IPS DF 6.9 (cell line): ENCODE data around the gene MACROD2.
"Not testable (repeated sequence)": the region's sequence is repeated elsewhere in the genome, so short reads cannot be mapped to it uniquely, and the experiment has no call there.

Experiments used
- DNase-seq: peaks from one replicate; pipeline ENCODE4 v3.0.0-alpha.2; 2013; ENCODE audit warnings: low read depth, low spot score
- H3K27ac ChIP-seq: one replicate; pipeline ENCODE4 v1.5.1; 2013; ENCODE audit warnings: low read length, control low read depth
- H3K27me3 ChIP-seq: 2 replicates; pipeline ENCODE4 v1.6.1; 2013; ENCODE audit warnings: mild to moderate bottlenecking, low read length; ENCODE audit not compliant: control insufficient read depth, insufficient read depth
- H3K36me3 ChIP-seq: 2 replicates; pipeline ENCODE4 v1.6.1; 2013; ENCODE audit warnings: low read length; ENCODE audit not compliant: control insufficient read depth, insufficient read depth
- H3K4me1 ChIP-seq: 2 replicates; pipeline ENCODE4 v1.6.1; 2013; ENCODE audit warnings: low read length; ENCODE audit not compliant: control insufficient read depth, insufficient read depth
- H3K4me3 ChIP-seq: 2 replicates; pipeline ENCODE4 v1.5.1; 2013; ENCODE audit warnings: mild to moderate bottlenecking, low read length
- H3K9me3 ChIP-seq: 2 replicates; pipeline ENCODE4 v1.6.1; 2013; ENCODE audit warnings: low read length, inconsistent platforms; ENCODE audit not compliant: control insufficient read depth, insufficient read depth
- WGBS: extraction: QIAGEN DNeasy Blood & Tissue Kit; methylation state at CpG from one replicate; pipeline ENCODE4 v1.1.7; 2013; ENCODE audit warnings: mixed read lengths, missing lambda C conversion rate; ENCODE audit not compliant: insufficient read length, insufficient coverage; 5-methylcytosine and 5-hydroxymethylcytosine counted together

MACROD2 gene

DNA sequence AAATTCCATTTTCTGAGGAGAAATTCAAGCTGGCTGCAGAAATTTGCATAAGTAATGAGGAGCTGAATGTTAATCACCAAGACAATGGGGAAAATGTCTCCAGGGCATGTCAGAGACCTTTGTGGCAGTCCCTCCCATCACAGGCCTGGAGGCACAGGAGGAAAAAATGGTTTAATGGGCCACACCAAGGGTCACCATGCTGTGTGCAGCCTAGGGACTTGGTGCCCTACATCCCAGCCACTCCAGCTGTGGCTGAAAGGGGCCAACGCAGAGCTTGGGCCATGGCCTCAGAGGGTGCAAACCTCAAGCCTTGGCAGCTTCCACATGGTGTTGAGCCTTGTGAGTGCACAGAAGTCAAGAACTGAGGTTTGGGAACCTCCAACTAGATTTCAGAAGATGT is 987.0 kb downstream of the MACROD2 start:
- H3K4me3 ChIP-seq, H3K9me3 ChIP-seq, H3K27ac ChIP-seq, DNase-seq, H3K36me3 ChIP-seq, H3K4me1 ChIP-seq, H3K27me3 ChIP-seq: not testable (repeated sequence)
- WGBS = no CpG with 5 or more reads among the region's 1 CpG

GRCh38 chr20:14984305-14984704 is 989.0 kb downstream of the MACROD2 start:
- Histone ChIP-seq H3K4me1 (no peaks in the 10 kb centered on the region), H3K4me3 (no peak overlapping the region), H3K9me3 (peaks cover 3% of the 10 kb centered on the region; the same call in 1 of the 2 replicates), H3K27me3 (no peaks in the 10 kb centered on the region), H3K36me3 (no peaks in the 10 kb centered on the region), H3K27ac (no peak overlapping the region)
- no CpG with 5 or more reads among the region's 3 CpGs for WGBS
- no peak for DNase-seq

- WGBS = no CpG with 5 or more reads among the region's 4 CpGs
- Histone ChIP-seq H3K9me3 (peaks cover 3% of the 10 kb centered on the region; the same call in 1 of the 2 replicates), H3K4me3 (no peak overlapping the region), H3K27ac (no peak overlapping the region), H3K36me3 (no peaks in the 10 kb centered on the region), H3K27me3 (no peaks in the 10 kb centered on the region), H3K4me1 (no peaks in the 10 kb centered on the region)
- no peak for DNase-seq
Observed at GRCh38 chr20:14984768-14985622, 989.7 kb downstream of the MACROD2 start.

DNA sequence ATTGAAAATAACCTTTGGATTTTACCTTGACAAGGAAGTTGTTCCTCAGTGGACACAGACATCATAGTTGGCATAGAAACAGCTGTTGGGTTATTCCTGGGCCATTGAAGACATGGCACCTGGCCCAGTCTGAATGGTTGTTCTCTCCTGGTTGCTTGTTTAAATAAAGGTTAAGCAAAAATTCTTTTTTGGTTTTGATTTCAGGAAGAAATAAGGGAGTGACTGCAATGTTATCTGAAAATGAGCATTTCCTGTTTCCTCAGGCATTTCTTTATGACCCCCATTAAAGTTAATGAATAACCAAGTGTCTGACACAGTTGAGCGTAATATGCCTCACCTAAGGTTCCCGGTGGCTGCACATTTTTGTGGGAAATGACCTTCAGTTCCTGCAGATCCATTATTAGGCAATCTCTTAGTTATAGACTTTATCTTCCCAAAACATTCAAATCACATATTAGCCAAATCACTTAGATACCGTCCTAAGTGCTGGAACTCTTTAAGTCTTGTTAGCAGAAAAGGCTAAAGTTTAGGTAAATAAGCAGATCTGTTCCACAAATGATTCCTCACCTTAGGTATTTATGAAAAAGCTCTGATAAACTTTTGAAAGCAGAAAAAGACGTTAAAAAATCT is 990.8 kb downstream of the MACROD2 start:
- Histone ChIP-seq H3K4me1 (no peaks in the 10 kb centered on the region), H3K36me3 (no peaks in the 10 kb centered on the region), H3K27me3 (no peaks in the 10 kb centered on the region), H3K9me3 (peaks cover 3% of the 10 kb centered on the region; the same call in 1 of the 2 replicates), H3K27ac (no peak overlapping the region), H3K4me3 (no peak overlapping the region)
- DNase-seq = no peak
- no CpG with 5 or more reads among the region's 4 CpGs for WGBS

- Histone ChIP-seq H3K27ac (no peak overlapping the region), H3K36me3 (no peaks in the 10 kb centered on the region), H3K4me3 (no peak overlapping the region), H3K9me3 (peaks cover 3% of the 10 kb centered on the region; the same call in 1 of the 2 replicates), H3K4me1 (no peaks in the 10 kb centered on the region), H3K27me3 (no peaks in the 10 kb centered on the region)
- no CpG with 5 or more reads among the region's 7 CpGs for WGBS
- no peak for DNase-seq
Observed at GRCh38 chr20:14986656-14987055, 991.3 kb downstream of the MACROD2 start.

- no CpG with 5 or more reads among the region's 8 CpGs for WGBS
- no peak for DNase-seq
- no peaks in the 10 kb centered on the region for H3K4me1 ChIP-seq
Observed at GRCh38 chr20:14989535-14990290, 994.4 kb downstream of the MACROD2 start.

GRCh38 chr20:14991023-14991422 is 995.7 kb downstream of the MACROD2 start:
- H3K27me3 ChIP-seq = no peaks in the 10 kb centered on the region

More at GRCh38 chr20:14989535-14990290, 994.4 kb downstream of the MACROD2 start:
- no peak overlapping the region for H3K27ac ChIP-seq
- H3K9me3 ChIP-seq = no peaks in the 10 kb centered on the region
- no peaks in the 10 kb centered on the region for H3K36me3 ChIP-seq
- no peaks in the 10 kb centered on the region for H3K27me3 ChIP-seq
- H3K4me3 ChIP-seq = no peak overlapping the region

DNA sequence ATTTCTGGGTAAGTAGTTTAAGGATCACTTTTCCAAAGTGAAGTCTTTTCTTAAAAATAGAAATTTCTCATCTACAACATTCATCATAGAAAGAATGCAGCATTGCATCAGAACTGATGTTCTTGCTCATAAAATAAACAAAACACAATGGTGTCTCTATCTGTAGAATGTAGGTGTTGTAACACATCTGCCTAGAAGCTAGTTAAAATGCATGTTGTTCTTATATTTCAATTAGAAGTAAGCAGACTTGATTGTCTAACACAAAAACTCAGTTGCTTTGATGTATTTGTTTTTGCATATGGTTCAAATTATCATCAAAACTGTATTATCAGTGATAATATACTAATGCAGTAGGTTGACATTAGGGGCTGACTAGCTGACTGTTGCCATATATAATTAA is 996.8 kb downstream of the MACROD2 start:
- Histone ChIP-seq H3K27me3 (no peaks in the 10 kb centered on the region), H3K36me3 (no peaks in the 10 kb centered on the region), H3K4me1 (no peaks in the 10 kb centered on the region), H3K27ac (no peak overlapping the region), H3K9me3 (no peaks in the 10 kb centered on the region), H3K4me3 (no peak overlapping the region)
- no peak for DNase-seq

More at GRCh38 chr20:14991023-14991422, 995.7 kb downstream of the MACROD2 start:
- no CpG with 5 or more reads among the region's 1 CpG for WGBS
- Histone ChIP-seq H3K4me1 (no peaks in the 10 kb centered on the region), H3K27ac (no peak overlapping the region), H3K4me3 (no peak overlapping the region), H3K36me3 (no peaks in the 10 kb centered on the region), H3K9me3 (no peaks in the 10 kb centered on the region)
- DNase-seq = no peak

GRCh38 chr20:14992961-14993360 is 997.6 kb downstream of the MACROD2 start:
- Histone ChIP-seq H3K27me3 (no peaks in the 10 kb centered on the region), H3K27ac (no peak overlapping the region), H3K4me3 (no peak overlapping the region), H3K4me1 (no peaks in the 10 kb centered on the region), H3K36me3 (no peaks in the 10 kb centered on the region), H3K9me3 (no peaks in the 10 kb centered on the region)
- no CpG with 5 or more reads among the region's 2 CpGs for WGBS
- DNase-seq = no peak

DNA sequence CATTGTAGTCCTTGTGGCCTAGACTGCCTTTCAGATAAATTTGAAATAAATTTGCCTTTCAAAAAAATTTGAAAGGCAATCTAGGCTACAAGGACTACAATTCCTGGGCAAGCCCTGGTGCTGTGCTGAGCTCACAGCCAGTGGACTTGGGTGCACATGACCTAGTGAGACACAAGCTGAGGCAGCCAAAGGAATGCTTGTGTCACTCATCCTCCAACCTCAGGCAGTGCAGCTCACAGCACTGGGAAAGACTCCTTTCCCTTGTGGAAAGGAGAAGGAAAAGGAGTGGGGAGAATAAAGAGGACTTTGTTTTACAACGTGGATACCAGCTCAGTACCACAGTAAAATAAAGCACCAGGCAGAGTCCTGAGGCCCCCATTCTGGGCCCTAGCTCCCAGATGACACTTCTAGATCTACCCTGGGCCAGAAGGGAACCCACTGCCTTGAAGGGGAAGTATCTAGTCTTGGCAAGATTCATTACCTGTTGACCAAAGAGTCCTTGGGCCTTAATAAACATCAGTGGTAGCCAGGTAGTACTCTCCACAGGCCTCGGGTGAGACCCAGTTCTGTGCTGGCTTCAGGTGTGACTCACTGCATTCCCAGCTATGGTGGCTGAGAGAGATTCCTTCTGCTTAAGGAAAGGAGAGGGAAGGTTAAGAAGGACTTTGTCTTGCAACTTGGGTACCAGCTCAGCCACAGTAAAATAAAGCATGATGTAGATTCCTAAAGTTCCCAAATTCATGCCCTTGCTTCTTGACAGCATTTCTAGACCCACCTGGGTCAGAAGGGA is 1001.8 kb downstream of the MACROD2 start:
- DNase-seq = no peak
- Histone ChIP-seq H3K36me3 (no peaks in the 10 kb centered on the region), H3K4me1 (no peaks in the 10 kb centered on the region), H3K9me3 (no peaks in the 10 kb centered on the region), H3K4me3 (no peak overlapping the region), H3K27me3 (no peaks in the 10 kb centered on the region), H3K27ac (no peak overlapping the region)
- no CpG with 5 or more reads among the region's 2 CpGs for WGBS
